Measurements from ENCODE around the gene ZFHX2. TPM values are rescaled to one million over a fixed set of nuclear protein-coding genes. Genes with fewer than 3 reads are reported as not detected.

The ZFHX2 gene
- total RNA-seq, 1 donor from 2014 or later, result 9.9 TPM

DNA sequence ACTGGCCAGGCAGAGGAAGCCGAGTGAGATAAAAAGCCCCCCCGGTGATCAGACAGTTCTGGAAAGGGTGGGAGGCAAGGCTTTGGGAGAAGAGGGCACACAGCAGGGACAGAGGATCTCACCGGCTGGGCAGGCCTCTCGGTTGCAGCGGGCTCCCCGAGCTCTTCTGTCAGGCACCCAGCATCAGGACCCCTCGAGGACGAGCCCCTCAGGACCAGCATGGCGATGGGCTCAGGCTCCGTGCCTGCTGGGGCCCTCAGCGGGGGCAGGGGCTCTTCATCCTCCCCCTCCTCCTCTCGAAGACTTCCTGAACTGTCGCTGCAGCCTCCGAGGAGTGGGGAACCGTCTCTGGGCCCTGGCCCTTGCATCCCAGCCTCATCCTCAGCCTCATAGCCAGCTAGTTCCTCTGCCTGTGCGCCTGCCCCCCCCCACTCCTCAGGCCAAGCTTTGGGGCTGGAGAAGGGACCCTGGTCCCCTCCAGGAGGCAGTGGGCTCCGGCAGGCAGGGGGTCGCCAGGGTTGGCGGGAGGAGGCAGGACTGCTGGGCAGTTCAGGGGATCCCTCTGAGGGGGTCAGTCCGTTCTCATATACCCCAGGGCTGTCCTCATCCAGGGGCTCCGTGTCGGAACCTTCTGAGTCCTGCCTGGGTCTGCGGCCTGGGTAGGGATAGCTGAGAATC lies 19.4 kb upstream of the ZFHX2 start:
- TF ChIP-seq CTCF (conservative IDR thresholded peaks at IDR 0.05), result no peak
- no peak overlapping the region for H3K27ac Mint-ChIP-seq (ENCODE audit: unreplicated experiment)
- H3K9me3 Mint-ChIP-seq, result no peaks in the 10 kb centered on the region
- H3K36me3 Mint-ChIP-seq (ENCODE audit: low read depth), result no peaks in the 10 kb centered on the region
- DNase-seq (ENCODE audit: low read depth, low spot score), result no peak
- H3K27me3 Mint-ChIP-seq (ENCODE audit: low read depth), result peaks cover 64% of the 10 kb centered on the region
- H3K4me1 Mint-ChIP-seq, result peaks cover 33% of the 10 kb centered on the region
- no peak overlapping the region for H3K4me3 Mint-ChIP-seq

GRCh38 chr14:23569443-23570151 lies 18.0 kb upstream of the ZFHX2 start:
- Mint-ChIP-seq H3K27me3 (ENCODE audit: low read depth) (peaks cover 53% of the 10 kb centered on the region), H3K4me1 (peaks cover 33% of the 10 kb centered on the region), H3K4me3 (peak overlapping the region; percentile 41), H3K9me3 (no peaks in the 10 kb centered on the region), H3K27ac (ENCODE audit: unreplicated experiment) (no peak overlapping the region), H3K36me3 (ENCODE audit: low read depth) (no peaks in the 10 kb centered on the region)
- no peak for DNase-seq (ENCODE audit: low read depth, low spot score)
- no peak for TF ChIP-seq CTCF (conservative IDR thresholded peaks at IDR 0.05)

DNA sequence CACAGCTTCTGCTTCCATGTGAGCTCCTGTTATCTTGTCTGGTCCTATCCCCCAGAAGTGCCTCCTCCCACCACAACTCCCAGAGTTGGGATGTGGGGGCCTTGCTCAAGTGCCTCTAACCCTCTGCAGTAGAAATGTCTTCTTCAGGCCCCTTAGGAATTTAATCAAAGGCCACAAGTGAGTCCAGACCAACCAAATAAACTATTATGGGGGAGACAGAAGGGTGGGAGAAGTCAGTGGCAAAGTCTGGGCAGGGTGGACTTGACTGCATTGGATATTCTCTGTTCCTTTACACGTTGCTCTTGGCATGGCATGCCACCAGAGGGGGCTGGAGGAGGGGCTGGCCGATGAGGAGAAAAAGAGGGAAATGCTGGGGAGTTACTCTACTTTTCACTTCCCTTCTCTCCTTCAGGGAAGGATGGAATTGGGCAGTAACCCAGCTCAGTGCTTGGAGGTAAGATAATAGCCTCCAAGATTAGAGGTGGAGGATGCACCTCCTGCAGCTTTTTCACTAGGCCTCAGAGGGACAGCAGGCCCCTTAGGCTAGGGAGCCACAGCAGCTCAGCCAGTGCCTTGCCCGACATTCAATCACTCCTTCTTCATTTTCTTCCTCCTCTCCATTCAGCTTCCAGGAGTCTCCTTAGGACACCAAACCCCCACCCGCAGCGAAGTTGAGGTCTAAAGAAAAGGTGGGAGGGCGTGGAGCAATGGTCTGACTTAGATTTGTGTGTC lies 17.2 kb upstream of the ZFHX2 start:
- Mint-ChIP-seq H3K4me3 (peak overlapping the region; percentile 65), H3K27ac (ENCODE audit: unreplicated experiment) (no peak overlapping the region), H3K27me3 (ENCODE audit: low read depth) (peaks cover 46% of the 10 kb centered on the region), H3K9me3 (no peaks in the 10 kb centered on the region), H3K36me3 (ENCODE audit: low read depth) (no peaks in the 10 kb centered on the region), H3K4me1 (peaks cover 32% of the 10 kb centered on the region)
- DNase-seq (ENCODE audit: low read depth, low spot score), result no peak
- TF ChIP-seq CTCF (conservative IDR thresholded peaks at IDR 0.05), result peak; percentile 51

GRCh38 chr14:23568021-23568599 lies 16.5 kb upstream of the ZFHX2 start:
- no peak overlapping the region for H3K27ac Mint-ChIP-seq (ENCODE audit: unreplicated experiment)
- no peak for DNase-seq (ENCODE audit: low read depth, low spot score)
- TF ChIP-seq CTCF (conservative IDR thresholded peaks at IDR 0.05), result no peak
- H3K4me3 Mint-ChIP-seq, result peak overlapping the region; percentile 93
- H3K36me3 Mint-ChIP-seq (ENCODE audit: low read depth), result no peaks in the 10 kb centered on the region
- H3K27me3 Mint-ChIP-seq (ENCODE audit: low read depth), result peaks cover 39% of the 10 kb centered on the region
- H3K4me1 Mint-ChIP-seq, result peaks cover 29% of the 10 kb centered on the region
- H3K9me3 Mint-ChIP-seq, result no peaks in the 10 kb centered on the region

DNA sequence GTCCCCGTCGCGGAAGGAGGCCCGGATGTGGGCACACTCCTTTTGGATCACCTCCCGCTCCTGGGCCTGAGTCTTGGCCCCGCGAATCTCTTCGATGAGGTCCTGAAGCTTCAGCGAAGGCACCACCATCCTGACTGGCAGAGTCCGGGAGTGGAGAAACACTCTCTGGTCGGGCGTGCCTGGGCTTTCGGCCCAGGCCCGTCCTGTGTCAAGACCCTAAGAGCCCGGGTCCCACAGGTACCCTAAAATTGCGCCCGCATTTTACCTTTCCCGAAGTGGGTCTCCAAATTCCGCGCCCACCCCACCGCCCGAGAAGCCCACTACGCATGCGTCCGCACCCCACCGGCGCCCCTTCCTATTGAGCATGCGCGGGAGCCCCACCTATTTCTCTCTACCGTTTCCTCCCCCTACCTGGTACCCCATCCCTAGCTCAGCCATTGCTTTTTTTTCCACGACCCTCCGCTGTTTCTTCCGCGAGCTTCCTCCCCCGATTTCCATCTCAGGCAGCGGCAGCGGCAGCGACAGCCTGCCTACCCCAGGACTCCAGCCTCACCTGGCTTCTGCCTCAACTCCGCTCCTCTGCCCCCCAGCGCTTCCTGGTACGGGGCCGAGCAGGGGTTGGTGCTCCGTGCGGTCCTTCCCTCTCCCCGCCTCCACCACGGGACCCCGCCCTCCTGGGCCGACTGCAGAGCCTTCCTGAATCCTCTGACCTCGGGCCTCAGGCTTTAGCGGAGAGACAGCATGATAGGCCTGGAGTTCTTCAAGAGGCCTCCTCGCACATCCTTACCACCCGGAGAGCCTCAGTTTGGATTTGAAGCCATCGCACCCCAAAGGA lies 15.8 kb upstream of the ZFHX2 start, which contains the start of gene AP1G2:
TSS of gene AP1G2 (minus strand) at position 606 of the 835 bp plus-strand sequence. CDS start at position 129, 477 bp downstream.
- Mint-ChIP-seq H3K9me3 (no peaks in the 10 kb centered on the region), H3K36me3 (ENCODE audit: low read depth) (no peaks in the 10 kb centered on the region), H3K4me3 (peak within 1 kb of the TSS; percentile 93), H3K27me3 (ENCODE audit: low read depth) (peaks cover 32% of the 10 kb centered on the region), H3K27ac (ENCODE audit: unreplicated experiment) (peak within 1 kb of the TSS; percentile 20), H3K4me1 (peaks cover 34% of the 10 kb centered on the region)
- no peak for TF ChIP-seq CTCF (conservative IDR thresholded peaks at IDR 0.05)
- DNase-seq (ENCODE audit: low read depth, low spot score), result peak; percentile 53
